HCT116 (cell line): Measurements from ENCODE around the gene IL17RB. TPM values are rescaled to one million over a fixed set of nuclear protein-coding genes. Genes with fewer than 3 reads are reported as not detected.

Experiments used
- ATAC-seq: fragments of 200-7000 bp; cut with Tn5 transposase; 2 replicates; pipeline ENCODE4 v1.9.1; 2020; ENCODE audit warnings: mild to moderate bottlenecking, moderate library complexity
- BruUV-seq: library from RNA; stranded (reverse); fragments of 400-500 nt; replicated peaks from 2 replicates; lab custom pipeline; 2021; lab: Mats Ljungman, UMichigan
- CTCF ChIA-PET: fragments of 300-600 bp; sonication (Branson Sonifier 250); formaldehyde crosslinking; loops from one replicate; lab custom pipeline; 2021; ENCODE audit warnings: antibody characterized with exemption; lab: Charles Lee
- POLR2A ChIA-PET: fragments of 300-600, 350-600 bp; sonication (Branson Sonifier 250); formaldehyde crosslinking; loops from one replicate; lab custom pipeline; 2021; ENCODE audit warnings: antibody characterized with exemption; lab: Charles Lee
- RAD21 ChIA-PET, 2 experiments: fragments of 300-600 bp; sonication (Branson Sonifier 250); formaldehyde crosslinking; loops; one replicate each; lab custom pipeline; 2023; ENCODE audit warnings: low total read pairs in 2 of 2; ENCODE audit not compliant: uncharacterized antibody in 2 of 2, unreplicated experiment in 2 of 2, low non-redundant PET in 1 of 2; lab: Charles Lee
- DNase-seq: peaks from one replicate; pipeline ENCODE4 v3.0.0-alpha.2; 2010; ENCODE audit warnings: low read depth, low spot score
- H2AFZ ChIP-seq: fragments of 200-600 bp; shearing (Covaris generic), sonication (generic); 2 replicates; pipeline ENCODE4 v1.6.1; 2017; ENCODE audit warnings: low read depth, mixed run types, mixed read lengths, antibody characterized with exemption, low read length; ENCODE audit not compliant: poor library complexity, severe bottlenecking
- H3K27ac ChIP-seq: 2 replicates; pipeline ENCODE4 v1.5.1; 2012; ENCODE audit warnings: low read depth, low read length
- H3K27me3 ChIP-seq: fragments of 200-600 bp; sonication (generic); 2 replicates; pipeline ENCODE4 v1.6.1; 2016; ENCODE audit warnings: mixed run types, low read length, mixed read lengths; ENCODE audit not compliant: insufficient read depth
- H3K36me3 ChIP-seq, 2 experiments: fragments of 200-500 bp in 1 of 2; fragments of 200-600 bp in 1 of 2; sonication (Bioruptor generic) in 1 of 2; sonication (generic) in 1 of 2; 2 replicates each; pipeline versions ENCODE4 v1.5.1 to v1.6.1; 2014 to 2016; ENCODE audit warnings: low read length in 2 of 2, inconsistent platforms in 1 of 2, mixed read lengths in 1 of 2, mixed run types in 1 of 2; ENCODE audit not compliant: insufficient read depth in 2 of 2, control insufficient read depth in 1 of 2
- H3K4me1 ChIP-seq, 2 experiments: fragments of 200-600 bp in 1 of 2; sonication (generic) in 1 of 2; 2 replicates each; pipeline versions ENCODE4 v1.5.1 to v1.6.1; 2012 to 2017; ENCODE audit warnings: low read length in 2 of 2, inconsistent platforms in 1 of 2, mild to moderate bottlenecking in 1 of 2, mixed read lengths in 1 of 2, mixed run types in 1 of 2, moderate library complexity in 1 of 2; ENCODE audit not compliant: insufficient read depth in 2 of 2, control insufficient read depth in 1 of 2
- H3K4me2 ChIP-seq: fragments of 200-600 bp; sonication (generic); 2 replicates; pipeline ENCODE4 v1.6.1; 2017; ENCODE audit warnings: mixed run types, low read length, mixed read lengths
- H3K4me3 ChIP-seq, 2 experiments: fragments of 200-600 bp in 1 of 2; sonication (generic) in 1 of 2; replicated peaks in 1 of 2; 2 replicates each; pipeline ENCODE4 v1.5.1; 2011 to 2016; ENCODE audit warnings: low read length in 2 of 2, control low read depth in 1 of 2, low read depth in 1 of 2, mild to moderate bottlenecking in 1 of 2, mixed read lengths in 1 of 2, mixed run types in 1 of 2
- H3K79me2 ChIP-seq: fragments of 200-600 bp; sonication (generic); 2 replicates; pipeline ENCODE4 v1.6.1; 2017; ENCODE audit warnings: mild to moderate bottlenecking, mixed run types, low read length, moderate library complexity, mixed read lengths; ENCODE audit not compliant: insufficient read depth
- H3K9ac ChIP-seq: fragments of 200-600 bp; sonication (generic); 2 replicates; pipeline ENCODE4 v1.6.1; 2016; ENCODE audit warnings: low read length, mixed read lengths
- H3K9me2 ChIP-seq: fragments of 200-600 bp; sonication (generic), shearing (Covaris generic); 2 replicates; pipeline ENCODE4 v1.6.1; 2017; ENCODE audit warnings: mixed run types, mild to moderate bottlenecking, moderate library complexity; ENCODE audit not compliant: insufficient read depth
- H3K9me3 ChIP-seq, 2 experiments: fragments of 200-500 bp in 1 of 2; fragments of 200-600 bp in 1 of 2; sonication (Bioruptor generic) in 1 of 2; sonication (generic) in 1 of 2; 2 replicates each; pipeline ENCODE4 v1.6.1; 2014 to 2017; ENCODE audit warnings: low read length in 2 of 2, mixed read lengths in 2 of 2, inconsistent platforms in 1 of 2, low read depth in 1 of 2, mild to moderate bottlenecking in 1 of 2, mixed run types in 1 of 2, moderate library complexity in 1 of 2; ENCODE audit not compliant: control insufficient read depth in 1 of 2, insufficient read depth in 1 of 2
- H4K20me1 ChIP-seq: fragments of 200-600 bp; sonication (generic), shearing (Covaris generic); 2 replicates; pipeline ENCODE4 v1.6.1; 2017; ENCODE audit warnings: mixed run types, mild to moderate bottlenecking, moderate library complexity; ENCODE audit not compliant: insufficient read depth
- ATF3 ChIP-seq: IDR thresholded peaks from 2 replicates; pipeline ENCODE4 v1.6.1; 2012
- CEBPB ChIP-seq: IDR thresholded peaks from 2 replicates; pipeline ENCODE4 v1.6.1; 2012; ENCODE audit warnings: low read depth
- EGR1 ChIP-seq: IDR thresholded peaks from 2 replicates; pipeline ENCODE4 v1.6.1; 2012; ENCODE audit warnings: low read depth
- ELF1 ChIP-seq: IDR thresholded peaks from 2 replicates; pipeline ENCODE4 v1.6.1; 2012; ENCODE audit warnings: low read depth, borderline replicate concordance
- FOSL1 ChIP-seq: IDR thresholded peaks from 2 replicates; pipeline ENCODE4 v1.6.1; 2012; ENCODE audit warnings: low read depth
- JUND ChIP-seq: IDR thresholded peaks from 2 replicates; pipeline ENCODE4 v1.6.1; 2012
- MAX ChIP-seq: IDR thresholded peaks from 2 replicates; pipeline ENCODE4 v1.6.1; 2012
- POLR2A ChIP-seq: IDR thresholded peaks from 2 replicates; pipeline ENCODE4 v1.7.0; 2011; ENCODE audit warnings: borderline replicate concordance; ENCODE audit not compliant: insufficient read depth, insufficient read length; ENCODE audit errors: extremely low read depth
- POLR2AphosphoS5 ChIP-seq: IDR thresholded peaks from 2 replicates; pipeline ENCODE4 v1.6.1; 2011; ENCODE audit warnings: mild to moderate bottlenecking, low read depth, low read length, moderate library complexity
- REST ChIP-seq: IDR thresholded peaks from 2 replicates; pipeline ENCODE4 v1.6.1; 2012; ENCODE audit warnings: low read depth
- SP1 ChIP-seq: IDR thresholded peaks from 2 replicates; pipeline ENCODE4 v1.6.1; 2012; ENCODE audit warnings: low read depth
- SRF ChIP-seq: IDR thresholded peaks from 2 replicates; pipeline ENCODE4 v1.6.1; 2012; ENCODE audit warnings: low read depth
- YY1 ChIP-seq: IDR thresholded peaks from 2 replicates; pipeline ENCODE4 v1.6.1; 2011; ENCODE audit warnings: low read length, low read depth, moderate library complexity, mild to moderate bottlenecking; ENCODE audit not compliant: insufficient replicate concordance; ENCODE audit errors: extremely low read depth
- ZFX ChIP-seq: fragments of 450-650 bp; IDR thresholded peaks from 2 replicates; pipeline ENCODE4 v1.6.1; 2017
- intact Hi-C: fragments of 100-400 bp; cut with micrococcal nuclease; formaldehyde crosslinking; loops from 2 replicates; pipeline ENCODE4 v1.10.0; 2022
- total RNA-seq: library from RNA; stranded (reverse); gene quantifications from one replicate; pipeline ENCODE4 v1.2.1, GENCODE V29; 2021; ENCODE audit not compliant: unreplicated experiment

Gene IL17RB
- total RNA-seq, 1 experiment from 2014 or later = 8.3 TPM

- ChIA-PET RAD21 (no interaction called here), POLR2A (no interaction called here), CTCF (no interaction called here)
- DNase-seq (no peak), ATAC-seq (no peak)
- no peaks in the 10 kb centered on the region for H3K79me2 ChIP-seq
- TF ChIP-seq MAX (no peak), CEBPB (no peak), REST (no peak), SRF (no peak), POLR2AphosphoS5 (no peak), JUND (no peak), FOSL1 (no peak)
- no peak overlapping the region for H3K27ac ChIP-seq
- H3K4me2 ChIP-seq = no peak overlapping the region
- no peak overlapping the region for H3K4me3 ChIP-seq
- H3K9ac ChIP-seq = no peak overlapping the region
- H3K4me1 ChIP-seq = no peaks in the 10 kb centered on the region
- H3K9me2 ChIP-seq = no peaks in the 10 kb centered on the region
- H4K20me1 ChIP-seq = no peaks in the 10 kb centered on the region
- H3K36me3 ChIP-seq = no peaks in the 10 kb centered on the region; a peak in 1 of 4 replicates
- H3K27me3 ChIP-seq = no peaks in the 10 kb centered on the region
- BruUV-seq = no TSS peak
- H2AFZ ChIP-seq = no peak overlapping the region
- intact Hi-C loops = no loop called here
- no peaks in the 10 kb centered on the region for H3K9me3 ChIP-seq
These were observed 31.3 kb upstream of the IL17RB start for GRCh38 chr3:53815067-53815466.

DNA sequence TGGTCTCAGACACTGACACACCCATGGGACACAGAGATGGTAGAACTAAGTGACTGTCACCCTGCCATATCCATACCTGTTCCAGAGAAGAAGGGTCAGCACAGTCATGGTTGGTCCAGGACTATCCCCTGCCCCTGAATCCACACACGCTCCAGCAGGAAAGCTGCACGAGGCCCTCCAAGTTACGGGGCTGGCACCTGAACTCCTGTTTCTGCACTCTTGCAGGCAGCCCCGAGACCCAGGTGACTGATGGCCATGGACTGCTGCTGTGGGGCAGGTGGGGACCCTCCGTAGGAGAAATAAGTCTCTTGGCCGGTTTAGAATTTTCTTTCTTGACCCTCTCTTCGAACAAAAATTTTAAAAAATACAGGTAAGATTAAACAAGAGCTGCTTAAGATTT lies 30.7 kb upstream of the IL17RB start:
- no peak overlapping the region for H3K4me2 ChIP-seq
- no TSS peak for BruUV-seq
- H3K27ac ChIP-seq = no peak overlapping the region
- no peak overlapping the region for H3K4me3 ChIP-seq
- POLR2A ChIA-PET = no interaction called here
- RAD21 ChIA-PET = no interaction called here
- H3K9ac ChIP-seq = no peak overlapping the region
- CTCF ChIA-PET = no interaction called here
- no peak for DNase-seq
- H3K27me3 ChIP-seq = no peaks in the 10 kb centered on the region
- H4K20me1 ChIP-seq = no peaks in the 10 kb centered on the region
- intact Hi-C loops = no loop called here
- no peak for ATAC-seq
- no peaks in the 10 kb centered on the region for H3K9me2 ChIP-seq
- no peaks in the 10 kb centered on the region for H3K79me2 ChIP-seq
- H3K4me1 ChIP-seq = no peaks in the 10 kb centered on the region
- H3K9me3 ChIP-seq = no peaks in the 10 kb centered on the region
- no peak overlapping the region for H2AFZ ChIP-seq
- no peaks in the 10 kb centered on the region; a peak in 1 of 4 replicates for H3K36me3 ChIP-seq
- no peak for TF ChIP-seq JUND
- TF ChIP-seq REST = no peak
- TF ChIP-seq ZFX = no peak
- no peak for TF ChIP-seq SP1
- no peak for TF ChIP-seq CEBPB
- TF ChIP-seq YY1 = no peak
- TF ChIP-seq ELF1 = no peak
- no peak for TF ChIP-seq ATF3
- no peak for TF ChIP-seq EGR1
- no peak for TF ChIP-seq POLR2A
